ENCODE data around the gene STK17B.
A peak's percentile ranks its signal among the peaks of the same experiment; 100 is the strongest.

Gene STK17B

GRCh38 chr2:196148736-196149135 lies 22.6 kb downstream of the STK17B start:
- Mint-ChIP-seq H3K27ac (peak overlapping the region; percentile 97), H3K9me3 (no peaks in the 10 kb centered on the region), H3K36me3 (peaks cover 46% of the 10 kb centered on the region)

DNA sequence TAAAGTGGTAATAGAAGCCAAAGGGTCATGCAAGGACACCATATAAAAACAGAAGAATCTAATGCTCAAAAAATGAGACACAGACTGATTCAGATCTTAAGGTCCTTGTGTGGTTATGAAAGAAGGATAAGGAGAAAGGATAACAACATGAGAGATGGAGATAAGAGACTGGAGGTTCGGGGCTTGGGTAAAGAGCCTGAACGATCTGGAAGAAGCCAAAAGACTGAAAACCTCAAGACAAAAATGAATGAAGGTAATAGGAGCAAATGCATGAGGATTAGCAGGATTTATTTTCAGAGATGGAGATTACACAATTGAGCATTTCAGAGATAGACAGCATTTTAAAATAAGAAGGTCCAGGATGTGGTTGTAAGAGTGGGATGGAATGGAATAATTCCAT lies 26.1 kb downstream of the STK17B start:
- Mint-ChIP-seq H3K27ac (peak overlapping the region; percentile 96), H3K4me3 (peak overlapping the region; percentile 76), H3K9me3 (no peaks in the 10 kb centered on the region), H3K27me3 (no peaks in the 10 kb centered on the region), H3K4me1 (peaks cover 88% of the 10 kb centered on the region), H3K36me3 (peaks cover 47% of the 10 kb centered on the region)

More at GRCh38 chr2:196148736-196149135, 22.6 kb downstream of the STK17B start:
- Mint-ChIP-seq H3K4me3 (peak overlapping the region; percentile 61), H3K4me1 (peaks cover 94% of the 10 kb centered on the region), H3K27me3 (no peaks in the 10 kb centered on the region)

- no peaks in the 10 kb centered on the region for H3K27me3 Mint-ChIP-seq
- H3K36me3 Mint-ChIP-seq: peaks cover 49% of the 10 kb centered on the region
- peaks cover 86% of the 10 kb centered on the region for H3K4me1 Mint-ChIP-seq
- H3K9me3 Mint-ChIP-seq: no peaks in the 10 kb centered on the region
- peak overlapping the region; percentile 76 for H3K4me3 Mint-ChIP-seq
- H3K27ac Mint-ChIP-seq: peak overlapping the region; percentile 96
Observed at GRCh38 chr2:196144513-196145126, 26.8 kb downstream of the STK17B start.

- peak overlapping the region; percentile 65 for H3K4me3 Mint-ChIP-seq
- H3K4me1 Mint-ChIP-seq: peaks cover 79% of the 10 kb centered on the region
- H3K27ac Mint-ChIP-seq: peak overlapping the region; percentile 96
- no peaks in the 10 kb centered on the region for H3K27me3 Mint-ChIP-seq
- H3K9me3 Mint-ChIP-seq: no peaks in the 10 kb centered on the region
- peaks cover 45% of the 10 kb centered on the region for H3K36me3 Mint-ChIP-seq
Observed at GRCh38 chr2:196143730-196144131, 27.6 kb downstream of the STK17B start.

GRCh38 chr2:196142825-196143224 lies 28.6 kb downstream of the STK17B start:
- peak overlapping the region; percentile 65 for H3K4me3 Mint-ChIP-seq

GRCh38 chr2:196140213-196140612 lies 31.2 kb downstream of the STK17B start:
- Mint-ChIP-seq H3K36me3 (peaks cover 52% of the 10 kb centered on the region), H3K27ac (peak overlapping the region; percentile 62), H3K9me3 (no peaks in the 10 kb centered on the region), H3K4me3 (no peak overlapping the region), H3K27me3 (no peaks in the 10 kb centered on the region), H3K4me1 (peaks cover 64% of the 10 kb centered on the region)

More at GRCh38 chr2:196142825-196143224, 28.6 kb downstream of the STK17B start:
- Mint-ChIP-seq H3K36me3 (peaks cover 44% of the 10 kb centered on the region), H3K27ac (peak overlapping the region; percentile 96), H3K9me3 (no peaks in the 10 kb centered on the region), H3K27me3 (no peaks in the 10 kb centered on the region), H3K4me1 (peaks cover 75% of the 10 kb centered on the region)

DNA sequence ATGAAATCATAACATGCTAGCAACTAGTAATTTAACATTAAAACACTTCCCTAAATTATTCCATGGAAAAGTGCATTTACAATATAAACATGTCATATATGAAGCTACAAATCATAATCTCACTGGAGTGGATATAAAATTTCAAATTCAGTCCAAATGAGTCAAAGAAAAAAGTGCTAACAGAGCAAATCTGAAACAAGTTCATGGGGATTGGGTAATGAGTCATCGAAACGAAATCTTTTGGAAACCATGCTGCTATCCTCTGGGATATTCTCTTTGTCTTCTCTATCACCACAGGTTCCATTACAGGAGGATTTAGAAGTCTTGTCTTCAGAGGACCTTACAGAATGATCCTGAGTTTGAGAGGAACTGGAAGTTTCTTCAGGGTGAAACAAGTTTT lies 34.1 kb downstream of the STK17B start:
- peaks cover 35% of the 10 kb centered on the region for H3K4me1 Mint-ChIP-seq
- H3K4me3 Mint-ChIP-seq: no peak overlapping the region

DNA sequence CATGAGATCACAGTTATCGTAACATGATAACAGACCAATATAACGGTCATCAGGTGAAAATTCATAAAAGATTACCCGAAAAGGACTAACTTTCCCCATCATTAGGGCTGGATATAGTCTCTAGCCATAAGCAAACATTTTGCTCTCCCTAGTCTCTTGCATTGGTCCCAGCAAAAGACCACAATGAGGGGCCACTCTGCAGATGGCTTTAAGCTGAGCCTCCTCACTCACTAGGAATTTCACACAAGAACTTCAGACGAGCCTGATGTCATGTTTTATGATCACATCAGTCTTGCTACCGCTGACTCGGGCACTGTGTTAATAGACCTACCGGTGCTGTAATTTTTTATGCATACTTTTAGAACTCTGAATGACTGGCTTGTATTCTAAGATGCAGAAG lies 35.2 kb downstream of the STK17B start:
- Mint-ChIP-seq H3K4me3 (no peak overlapping the region), H3K27me3 (no peaks in the 10 kb centered on the region), H3K36me3 (peaks cover 56% of the 10 kb centered on the region), H3K9me3 (peaks cover 6% of the 10 kb centered on the region), H3K4me1 (peaks cover 37% of the 10 kb centered on the region), H3K27ac (no peak overlapping the region)

More for the DNA sequence above, 34.1 kb downstream of the STK17B start:
- H3K36me3 Mint-ChIP-seq: peaks cover 51% of the 10 kb centered on the region
- peak overlapping the region; percentile 36 for H3K27ac Mint-ChIP-seq
- no peaks in the 10 kb centered on the region for H3K27me3 Mint-ChIP-seq
- no peaks in the 10 kb centered on the region for H3K9me3 Mint-ChIP-seq

DNA sequence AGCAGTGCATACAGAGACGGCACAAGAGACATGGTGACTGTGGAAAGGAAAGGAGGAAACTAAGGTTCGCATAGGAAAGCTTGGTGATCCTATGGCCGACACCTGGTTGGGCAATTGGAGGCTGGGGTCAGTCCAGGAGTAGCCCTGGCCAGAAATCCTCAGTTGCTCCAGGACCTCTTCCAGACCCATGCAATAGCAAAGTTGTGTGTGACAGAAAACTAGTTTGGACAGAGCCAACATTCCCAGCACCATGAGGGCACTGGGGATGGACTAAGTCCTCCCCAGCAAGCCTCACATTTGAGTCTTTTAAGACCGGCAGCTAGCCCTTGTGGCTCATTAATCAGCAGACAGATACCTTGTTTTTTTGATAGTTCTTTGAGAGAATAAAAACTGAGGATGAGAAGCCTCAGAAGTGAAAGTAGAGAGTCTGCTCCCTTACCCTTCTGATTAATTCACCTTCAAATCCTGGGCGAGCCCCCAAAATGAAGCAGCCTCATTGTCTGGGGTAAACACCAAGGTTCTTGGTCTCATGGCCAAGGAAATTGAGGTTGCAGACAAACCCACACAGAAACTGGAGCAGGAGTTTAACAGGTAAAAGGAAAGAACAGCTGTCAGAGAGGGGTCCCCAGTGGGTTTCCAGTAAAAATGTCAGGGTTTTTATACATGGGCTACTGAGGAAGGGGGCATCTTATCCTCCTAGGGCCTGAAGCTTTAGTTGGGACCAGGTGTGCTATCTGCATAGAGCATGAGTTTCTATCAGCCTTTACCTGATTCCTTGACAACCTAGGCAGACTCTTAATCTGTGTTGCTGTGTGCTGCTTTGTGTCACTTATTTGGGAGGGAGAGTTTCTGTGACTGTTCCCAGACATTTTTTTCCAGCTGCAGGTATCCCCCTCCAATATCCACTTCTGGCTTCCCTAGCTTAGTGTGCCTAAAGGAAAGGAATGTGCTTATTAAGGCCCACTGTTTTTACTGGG lies 39.1 kb downstream of the STK17B start:
- H3K9me3 Mint-ChIP-seq: peaks cover 11% of the 10 kb centered on the region
- H3K27ac Mint-ChIP-seq: peak overlapping the region; percentile 89
- peaks cover 13% of the 10 kb centered on the region for H3K4me1 Mint-ChIP-seq
- H3K4me3 Mint-ChIP-seq: no peak overlapping the region
- H3K27me3 Mint-ChIP-seq: no peaks in the 10 kb centered on the region
- H3K36me3 Mint-ChIP-seq: peaks cover 50% of the 10 kb centered on the region

DNA sequence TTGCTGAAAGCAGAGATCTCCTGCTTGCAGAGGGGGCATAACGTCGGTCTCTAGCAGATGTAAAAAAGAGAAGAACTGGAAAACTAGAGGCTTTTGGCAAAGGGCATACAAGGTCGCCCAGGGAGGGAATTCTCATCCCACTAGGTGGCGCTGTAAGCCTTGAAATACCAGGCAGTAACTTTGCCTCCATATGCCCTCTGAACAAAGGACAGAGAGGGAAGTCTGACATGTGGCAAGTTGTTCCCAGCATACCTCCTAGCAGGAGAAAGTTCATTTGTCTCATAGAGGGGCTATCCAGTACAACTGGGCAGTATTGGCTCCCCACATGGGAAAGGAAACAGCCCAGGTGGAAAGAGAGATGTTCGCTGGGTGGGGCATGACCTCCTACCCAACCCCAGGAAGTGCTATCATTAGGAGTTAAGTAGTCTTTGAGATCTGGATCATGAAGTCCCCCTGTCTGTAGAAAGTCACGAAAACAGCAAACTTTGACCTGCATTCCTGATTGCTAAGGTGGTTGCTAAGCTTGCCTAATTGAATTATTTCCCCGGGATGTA lies 39.9 kb downstream of the STK17B start:
- Mint-ChIP-seq H3K27ac (peak overlapping the region; percentile 19), H3K9me3 (peaks cover 11% of the 10 kb centered on the region), H3K4me1 (peaks cover 6% of the 10 kb centered on the region), H3K4me3 (no peak overlapping the region), H3K27me3 (no peaks in the 10 kb centered on the region), H3K36me3 (peaks cover 42% of the 10 kb centered on the region)

DNA sequence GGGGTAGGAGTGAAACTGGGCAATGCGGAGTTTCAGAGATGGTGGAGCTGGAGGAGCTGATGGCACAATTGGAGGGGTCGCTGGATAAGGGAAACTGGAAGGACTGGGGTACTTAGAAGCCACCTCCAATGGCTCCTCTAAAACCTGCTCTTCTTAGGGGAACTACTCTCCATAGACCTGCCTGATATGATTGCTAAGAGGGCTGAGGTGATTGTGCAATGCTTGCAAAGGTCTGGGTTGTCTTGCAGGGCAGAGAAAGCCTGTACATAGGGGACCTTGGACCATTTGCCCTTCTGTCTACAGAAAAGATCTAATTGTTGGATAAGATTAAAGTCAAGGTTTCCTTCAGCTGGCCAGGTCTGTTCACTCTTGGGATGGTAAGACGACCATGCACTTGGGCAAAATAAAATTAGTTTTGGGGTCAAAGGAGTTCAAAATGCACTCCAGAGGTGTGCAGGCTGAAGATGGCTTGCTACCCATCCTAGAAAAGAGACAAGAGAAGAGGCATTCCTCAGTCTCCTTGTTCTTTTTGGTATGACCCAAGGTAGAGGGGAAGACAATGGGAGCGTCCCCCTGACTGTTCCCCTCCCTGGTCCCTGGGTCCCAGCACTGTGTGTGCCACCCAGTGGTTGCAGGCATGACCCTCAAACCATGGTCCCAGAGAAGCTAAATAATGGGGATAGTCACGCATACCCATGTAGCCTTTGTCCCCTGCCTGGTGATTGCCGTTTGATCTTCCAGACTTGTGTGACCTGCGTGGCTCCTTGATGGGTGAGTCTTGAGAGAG lies 41.1 kb downstream of the STK17B start:
- Mint-ChIP-seq H3K4me3 (no peak overlapping the region), H3K4me1 (peaks cover 6% of the 10 kb centered on the region), H3K9me3 (peaks cover 11% of the 10 kb centered on the region), H3K27me3 (no peaks in the 10 kb centered on the region), H3K36me3 (peaks cover 37% of the 10 kb centered on the region), H3K27ac (peak overlapping the region; percentile 24)

GRCh38 chr2:196128749-196129148 lies 42.6 kb downstream of the STK17B start:
- H3K9me3 Mint-ChIP-seq: peaks cover 11% of the 10 kb centered on the region
- no peak overlapping the region for H3K27ac Mint-ChIP-seq
- no peaks in the 10 kb centered on the region for H3K27me3 Mint-ChIP-seq
- no peak overlapping the region for H3K4me3 Mint-ChIP-seq
- H3K36me3 Mint-ChIP-seq: peaks cover 27% of the 10 kb centered on the region
- peaks cover 6% of the 10 kb centered on the region for H3K4me1 Mint-ChIP-seq

DNA sequence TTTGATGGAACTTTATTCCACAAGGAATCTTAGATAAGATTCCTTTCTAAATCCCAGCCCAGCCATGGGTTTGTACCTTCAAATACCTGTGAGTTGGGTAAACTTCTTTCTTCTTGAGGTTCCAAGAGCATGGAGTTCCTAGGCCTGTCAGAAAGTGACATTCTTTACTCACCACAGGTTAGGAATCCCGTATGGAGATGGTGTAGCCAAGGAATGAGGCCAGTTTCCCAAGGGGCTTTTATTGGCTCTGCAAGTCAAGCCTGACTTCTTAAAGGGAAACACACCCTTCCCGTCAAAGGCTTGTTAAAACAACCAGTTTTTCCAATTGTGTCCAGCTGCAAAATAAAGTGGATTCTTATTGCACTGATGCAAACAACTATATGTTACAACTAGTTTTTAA lies 45.8 kb downstream of the STK17B start:
- H3K4me1 Mint-ChIP-seq: no peaks in the 10 kb centered on the region
- H3K36me3 Mint-ChIP-seq: peaks cover 17% of the 10 kb centered on the region
- no peak overlapping the region for H3K4me3 Mint-ChIP-seq
- H3K27ac Mint-ChIP-seq: no peak overlapping the region
- H3K27me3 Mint-ChIP-seq: no peaks in the 10 kb centered on the region
- peaks cover 10% of the 10 kb centered on the region for H3K9me3 Mint-ChIP-seq

DNA sequence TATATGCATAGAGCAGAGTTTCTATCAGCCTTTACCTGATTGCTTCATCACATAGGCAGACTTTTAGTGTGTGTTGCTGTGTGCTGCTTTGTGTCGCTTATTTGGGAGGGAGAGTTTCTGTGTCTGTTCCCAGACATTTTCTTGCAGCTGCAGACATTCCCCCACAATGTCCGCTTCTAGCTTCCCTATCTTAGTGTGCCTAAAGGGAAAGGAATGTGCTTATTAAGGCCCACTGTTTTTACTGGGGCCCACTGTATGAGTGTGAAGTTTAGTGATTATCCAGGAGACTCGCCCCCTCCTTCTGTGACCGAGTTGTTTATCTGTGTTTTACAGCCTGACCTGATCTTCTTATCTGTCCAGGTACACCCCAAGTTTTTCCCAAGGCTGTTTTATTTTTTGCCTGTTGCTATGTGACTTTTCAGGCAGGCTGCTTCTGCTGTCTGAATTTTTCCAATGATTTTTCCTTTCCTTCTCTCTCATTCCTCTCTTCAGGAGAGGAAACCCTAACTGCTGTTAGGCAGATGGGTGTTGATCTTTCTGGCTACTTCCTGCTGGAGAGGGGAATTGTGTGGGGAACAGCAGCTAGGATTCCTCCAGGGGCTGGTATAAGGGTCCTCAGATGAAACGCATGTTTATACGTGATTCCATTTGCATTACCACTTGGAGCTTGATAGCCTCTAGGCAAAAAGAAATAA lies 47.6 kb downstream of the STK17B start:
- Mint-ChIP-seq H3K36me3 (peaks cover 8% of the 10 kb centered on the region), H3K9me3 (peaks cover 10% of the 10 kb centered on the region), H3K4me1 (no peaks in the 10 kb centered on the region), H3K4me3 (no peak overlapping the region), H3K27me3 (no peaks in the 10 kb centered on the region), H3K27ac (no peak overlapping the region)

DNA sequence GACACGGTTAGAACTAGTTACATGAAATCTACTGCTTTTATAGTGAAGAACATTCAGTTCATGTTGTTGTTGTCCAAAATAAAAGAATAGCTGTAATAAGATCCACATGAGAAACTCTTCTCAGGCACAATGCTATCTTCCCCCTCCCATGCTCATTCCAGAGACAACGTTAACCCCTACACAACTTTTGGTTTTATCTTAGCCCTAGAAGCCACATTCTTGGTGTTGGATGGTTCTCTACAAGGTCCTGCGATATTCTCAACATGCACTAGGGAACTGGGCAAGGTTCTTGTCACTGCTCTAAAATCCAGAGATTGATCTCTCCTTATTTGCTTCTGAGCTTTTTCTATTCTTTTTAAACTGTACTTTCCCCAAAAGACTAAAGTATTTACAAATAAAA lies 51.5 kb downstream of the STK17B start:
- Mint-ChIP-seq H3K4me1 (no peaks in the 10 kb centered on the region), H3K36me3 (peaks cover 3% of the 10 kb centered on the region), H3K27me3 (no peaks in the 10 kb centered on the region), H3K9me3 (peaks cover 5% of the 10 kb centered on the region), H3K4me3 (no peak overlapping the region), H3K27ac (no peak overlapping the region)
